HuH-7.5 (cell line): ENCODE measurements around the gene GYS1.
"Not testable (repeated sequence)": the region's sequence is repeated elsewhere in the genome, so short reads cannot be mapped to it uniquely, and the experiment has no call there.

Experiments used
- DNase-seq: peaks from one replicate; pipeline ENCODE4 v3.0.0; 2011; ENCODE audit warnings: low spot score

Gene GYS1

DNA sequence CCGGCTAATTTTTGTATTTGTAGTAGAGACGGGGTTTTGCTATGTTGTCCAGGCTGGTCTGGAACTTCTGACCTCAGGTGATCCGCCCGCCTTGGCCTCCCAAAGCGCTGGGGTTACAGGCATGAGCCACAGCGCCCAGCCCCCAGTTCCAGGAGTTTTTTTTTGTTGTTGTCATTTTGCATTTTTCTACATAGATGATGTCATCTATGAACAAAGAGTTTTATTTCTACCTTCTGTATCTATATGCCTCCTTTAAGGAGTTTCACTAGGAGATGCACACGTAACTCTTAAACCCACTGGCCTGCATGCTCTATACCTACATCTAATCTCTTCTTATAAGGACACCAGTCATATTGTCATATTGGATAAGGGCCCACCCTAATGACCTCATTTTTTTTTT, 54.9 kb downstream of the GYS1 start:
- no peak for DNase-seq

GRCh38 chr19:48935864-48936263, 57.2 kb downstream of the GYS1 start:
- DNase-seq: no peak

GRCh38 chr19:48934837-48935236, 58.3 kb downstream of the GYS1 start:
- DNase-seq: no peak

- DNase-seq: peak; percentile 77
These were observed 59.7 kb downstream of the GYS1 start, which contains the start of gene DHDH for GRCh38 chr19:48933382-48933932. Gene DHDH, plus strand, starts transcription at chr19:48933699. Its CDS starts 23 bp downstream, at chr19:48933722.

- DNase-seq: no peak
These were observed 64.7 kb downstream of the GYS1 start for GRCh38 chr19:48928164-48929025.

- DNase-seq: not testable (repeated sequence)
These were observed 65.4 kb downstream of the GYS1 start for GRCh38 chr19:48927692-48928091.

DNA sequence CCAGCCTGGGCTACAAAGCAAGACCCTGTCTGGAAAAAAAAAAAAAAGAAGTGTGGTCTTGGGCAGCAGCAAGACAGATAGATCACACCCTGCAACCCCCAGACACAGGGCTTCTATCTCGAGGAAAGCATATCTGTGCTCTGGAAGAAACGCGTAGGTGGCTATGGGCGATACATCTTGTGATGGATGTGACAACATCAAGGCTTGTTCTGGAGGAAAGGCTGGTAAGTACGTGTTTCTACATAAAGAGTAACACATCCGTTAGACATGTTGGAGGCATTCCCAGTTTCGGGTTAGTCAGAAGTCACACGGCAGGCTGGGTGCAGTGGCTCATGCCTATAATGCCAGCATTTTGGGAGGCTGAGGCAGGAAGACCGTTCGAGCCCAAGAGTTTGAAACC, 66.2 kb downstream of the GYS1 start:
- no peak for DNase-seq

DNA sequence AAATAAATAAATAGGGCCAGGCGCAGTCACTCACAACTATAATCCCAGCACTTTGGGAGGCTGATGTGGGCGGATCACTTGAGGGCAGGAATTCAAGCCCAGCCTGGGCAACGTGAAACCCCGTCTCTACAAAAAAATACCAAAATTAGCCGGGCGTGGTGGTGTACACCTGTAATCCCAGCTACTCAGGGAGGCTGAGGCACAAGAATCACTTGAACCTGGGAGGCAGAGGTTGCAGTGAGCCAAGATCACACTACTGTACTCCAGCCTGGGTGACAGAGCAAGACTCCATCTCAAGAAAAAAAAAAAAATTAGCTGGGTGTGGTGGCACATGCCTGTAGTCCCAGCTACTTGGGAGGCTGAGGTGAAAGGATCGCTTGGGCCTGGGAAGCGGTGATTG, 67.2 kb downstream of the GYS1 start:
- DNase-seq: not testable (repeated sequence)

GRCh38 chr19:48925240-48925843, 67.8 kb downstream of the GYS1 start:
- no peak for DNase-seq

- DNase-seq: no peak
These were observed 70.3 kb downstream of the GYS1 start for GRCh38 chr19:48922548-48923490.

- no peak for DNase-seq
These were observed 71.2 kb downstream of the GYS1 start for GRCh38 chr19:48921721-48922500.

DNA sequence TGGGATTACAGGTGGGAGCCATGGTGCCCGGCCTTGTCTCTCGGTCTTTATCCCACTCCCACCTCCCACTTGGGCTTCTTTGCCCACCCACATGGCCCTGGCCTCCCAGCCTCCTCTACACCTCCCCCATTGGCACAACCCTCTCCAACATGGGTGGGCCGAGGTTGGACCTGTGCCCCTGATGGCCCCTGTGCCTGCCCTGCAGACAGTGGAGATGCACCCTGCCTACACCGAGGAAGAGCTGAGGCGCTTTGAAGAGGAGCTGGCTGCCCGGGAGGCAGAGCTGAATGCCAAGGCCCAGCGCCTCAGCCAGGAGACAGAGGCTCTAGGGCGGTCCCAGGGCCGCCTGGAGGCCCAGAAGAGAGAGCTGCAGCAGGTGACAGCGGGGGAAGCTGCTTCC, 72.2 kb downstream of the GYS1 start:
- no peak for DNase-seq

- DNase-seq: not testable (repeated sequence)
These were observed 73.8 kb downstream of the GYS1 start for GRCh38 chr19:48919271-48919670.

DNA sequence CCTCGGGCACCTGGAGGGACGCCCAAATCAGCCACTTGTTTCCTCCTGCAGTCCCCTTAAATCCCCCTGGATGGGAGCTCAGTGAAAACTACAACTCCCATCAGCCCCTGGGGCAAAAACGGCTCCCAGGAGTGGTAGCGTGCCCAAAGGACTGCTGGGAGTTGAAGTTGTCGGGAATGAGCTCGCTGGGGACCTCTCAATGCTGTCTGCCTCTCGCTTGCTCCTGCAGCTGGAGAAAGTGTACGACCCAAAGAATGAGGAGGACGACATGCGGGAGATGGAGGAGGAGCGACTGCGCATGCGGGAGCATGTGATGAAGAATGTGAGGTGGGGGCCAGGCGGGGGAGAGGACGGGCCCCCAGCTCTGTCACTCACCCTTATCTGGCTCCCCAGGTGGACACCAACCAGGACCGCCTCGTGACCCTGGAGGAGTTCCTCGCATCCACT, 74.3 kb downstream of the GYS1 start:
- DNase-seq: no peak
